HG02798 (cell line): ENCODE data around the gene SDK2.
"Not testable (repeated sequence)": the region's sequence is repeated elsewhere in the genome, so short reads cannot be mapped to it uniquely, and the experiment has no call there.

Experiments used
- ATAC-seq: cut with Tn5 transposase; IDR thresholded peaks from one replicate; pipeline ENCODE4 v1.9.1; 2021; ENCODE audit warnings: mild to moderate bottlenecking; ENCODE audit not compliant: unreplicated experiment, poor library complexity

SDK2 gene

DNA sequence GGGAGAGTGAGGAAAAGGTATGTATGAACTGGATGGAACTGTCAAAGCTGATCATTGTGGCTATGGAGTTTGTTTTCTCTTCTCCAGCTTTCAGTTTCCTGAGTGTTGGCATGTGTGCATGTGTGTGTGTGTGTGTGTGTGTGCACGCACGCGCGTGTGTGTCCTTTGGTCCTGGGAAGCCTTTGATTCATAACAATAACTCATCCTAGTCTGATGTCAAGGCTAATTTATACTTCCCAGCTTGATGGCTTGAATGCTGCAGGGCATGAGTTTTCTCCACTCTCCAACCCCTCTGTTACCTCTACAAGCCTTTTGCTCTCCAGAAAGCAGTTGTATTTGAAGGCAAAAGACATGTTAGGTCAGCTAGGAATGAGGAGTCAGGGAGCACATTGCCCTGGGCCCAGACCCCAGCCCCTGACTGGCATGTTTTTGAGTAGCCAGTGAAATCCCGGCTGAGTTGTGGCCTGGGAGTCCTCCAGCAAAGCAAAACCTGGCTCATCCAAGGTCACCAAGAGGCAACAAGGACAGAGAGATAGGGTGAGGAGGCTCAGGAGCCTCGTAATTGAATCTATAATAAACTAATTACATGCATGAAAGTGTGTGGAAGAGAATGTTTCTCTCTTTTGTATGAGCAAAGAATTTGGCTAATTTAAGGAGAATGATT lies 323.5 kb downstream of the SDK2 start:
- ATAC-seq: no peak

DNA sequence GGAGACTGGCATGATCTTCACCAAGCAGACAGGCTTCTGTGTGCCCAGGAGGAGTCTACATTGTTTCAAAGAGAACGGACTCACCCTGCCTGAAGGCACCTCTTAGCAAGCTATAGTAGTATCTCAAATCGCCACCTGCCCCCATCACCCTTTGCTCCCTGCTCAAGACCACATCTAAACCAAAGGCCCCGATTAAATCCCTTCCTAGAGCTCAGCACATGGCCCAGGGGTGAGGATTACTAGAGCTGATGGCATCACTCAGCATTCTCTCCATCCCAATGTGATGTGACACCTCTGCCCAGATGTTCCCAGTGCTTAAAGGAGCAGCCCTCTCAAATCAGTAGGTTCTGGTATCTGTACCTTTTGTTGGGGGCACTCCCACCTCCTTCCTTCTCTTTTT lies 324.5 kb downstream of the SDK2 start:
- no peak for ATAC-seq

DNA sequence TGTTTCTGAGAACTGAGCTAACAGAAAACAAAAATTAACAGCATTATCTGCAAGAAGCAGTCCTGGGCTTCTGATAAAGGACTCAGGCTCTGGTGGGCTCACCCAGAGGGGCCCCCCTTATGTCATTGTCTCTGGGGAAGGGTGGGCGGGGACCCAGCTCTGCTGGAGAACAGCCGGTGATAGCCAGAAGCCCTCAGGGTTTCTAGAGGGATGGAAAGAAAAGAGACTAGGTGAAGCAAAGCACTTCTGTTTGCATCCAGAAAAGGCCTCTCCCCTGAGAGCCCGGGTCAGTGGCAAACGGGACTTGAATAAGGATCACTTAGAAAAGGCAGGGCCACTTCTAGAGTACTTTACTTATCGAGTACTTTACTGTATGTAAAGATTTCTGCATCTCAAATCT lies 325.4 kb downstream of the SDK2 start:
- no peak for ATAC-seq

DNA sequence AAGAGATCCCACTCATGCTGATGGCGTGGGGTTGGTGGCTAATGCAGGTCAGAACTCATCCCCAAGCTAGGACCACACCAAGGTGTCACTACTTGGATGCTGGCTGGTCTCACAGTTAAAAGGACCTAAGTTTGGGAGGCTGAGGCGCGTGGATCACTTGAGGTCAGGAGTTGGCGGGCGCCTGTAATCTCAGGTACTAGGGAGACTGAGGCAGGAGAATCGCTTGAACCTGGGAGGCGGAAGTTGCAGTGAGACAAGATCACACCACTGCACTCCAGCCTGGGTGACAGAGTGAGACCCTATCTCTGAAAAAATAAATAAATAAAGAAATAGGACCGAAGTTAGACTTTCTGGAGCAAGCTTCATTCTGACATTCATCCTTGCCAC lies 325.8 kb downstream of the SDK2 start:
- ATAC-seq: no peak

DNA sequence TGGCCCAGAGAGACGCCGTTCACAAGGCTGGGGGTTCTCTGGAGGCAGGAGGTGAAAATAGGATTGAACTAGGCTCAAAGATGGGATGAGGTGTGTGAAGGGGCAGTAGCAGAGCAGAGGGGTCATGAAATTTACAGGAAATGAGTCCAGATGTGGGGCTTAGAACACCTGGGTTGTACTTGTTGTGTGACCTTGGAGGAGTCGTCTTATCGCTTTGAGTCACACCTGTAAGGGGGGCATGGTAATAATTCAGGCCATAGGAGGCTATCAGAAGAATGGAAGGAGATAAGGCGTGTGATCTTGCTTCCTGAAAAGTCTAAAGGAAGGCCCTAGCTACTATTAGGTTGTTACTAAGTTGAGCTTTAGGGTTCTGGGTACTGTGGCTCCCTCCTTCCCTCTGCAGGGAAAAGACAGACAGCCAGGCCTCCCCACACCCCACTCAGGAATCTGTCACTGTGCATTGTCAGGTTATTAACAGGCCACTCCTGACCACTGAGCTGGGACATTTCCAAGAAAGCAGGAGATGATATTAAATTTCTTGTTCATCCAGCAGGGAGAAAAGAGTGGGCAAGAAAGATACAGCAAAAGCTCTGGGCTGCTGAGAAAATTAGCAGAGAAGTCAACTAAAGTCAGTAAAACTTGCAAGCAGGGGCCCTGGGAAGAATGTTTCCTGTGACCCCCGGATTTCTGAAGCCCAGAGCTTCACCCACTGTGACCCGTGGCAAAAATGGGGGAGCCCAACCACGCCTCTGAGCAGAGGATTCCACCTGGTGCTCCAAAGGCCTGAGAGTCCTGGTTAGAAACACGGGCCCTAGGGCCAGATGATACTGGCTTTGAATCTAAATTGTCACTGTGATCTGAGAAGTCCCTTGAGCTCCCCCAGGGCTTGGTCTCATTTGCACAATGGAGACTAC lies 326.5 kb downstream of the SDK2 start:
- ATAC-seq: peak; percentile 22

DNA sequence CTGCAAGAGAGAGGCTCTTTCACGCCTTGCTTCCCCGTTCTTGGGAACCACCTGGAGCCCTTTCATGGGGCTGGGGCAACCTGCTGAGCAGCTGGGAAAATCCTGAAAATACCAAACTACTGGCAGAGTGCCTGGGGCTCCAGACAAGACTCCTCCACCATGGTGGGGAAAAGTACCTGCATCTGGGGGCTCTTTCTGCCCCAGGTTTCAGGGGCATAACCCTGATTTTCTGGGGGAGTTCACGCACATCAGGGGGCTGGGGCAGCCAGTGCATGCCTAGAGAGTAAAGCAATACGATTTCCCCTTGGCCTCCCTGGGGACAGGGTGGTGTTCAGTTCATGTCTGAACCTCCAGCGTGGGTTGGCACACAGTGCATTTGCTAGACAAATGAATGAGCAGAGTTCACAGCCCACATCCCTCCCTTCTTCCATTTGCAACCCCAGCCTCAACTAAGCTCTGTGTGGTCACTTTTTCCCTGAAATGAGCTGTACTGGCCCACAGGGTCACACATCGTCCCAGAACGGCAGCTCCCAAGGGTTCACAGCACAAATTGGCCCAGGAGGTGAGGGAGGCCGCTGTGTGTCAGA lies 327.2 kb downstream of the SDK2 start:
- peak; percentile 81 for ATAC-seq

DNA sequence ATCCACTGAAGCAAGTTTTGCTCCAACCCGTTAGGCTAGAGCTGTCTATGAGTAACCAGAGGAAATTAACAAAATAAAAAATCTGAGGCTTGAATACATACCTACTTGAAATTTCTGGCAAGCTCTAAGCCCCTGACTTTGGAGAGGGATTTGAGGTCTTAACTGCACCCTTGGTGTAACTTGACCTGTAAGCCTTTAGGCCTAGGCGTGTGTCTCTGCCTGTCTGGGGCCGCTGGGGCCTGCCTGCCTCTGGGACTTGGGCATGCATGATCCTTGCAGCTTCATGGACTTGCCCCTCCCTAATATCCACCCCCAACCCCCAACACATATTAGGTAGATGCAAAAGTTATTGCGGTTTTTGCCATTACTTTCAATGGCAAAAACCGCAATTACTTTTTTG lies 328.8 kb downstream of the SDK2 start:
- ATAC-seq: no peak

DNA sequence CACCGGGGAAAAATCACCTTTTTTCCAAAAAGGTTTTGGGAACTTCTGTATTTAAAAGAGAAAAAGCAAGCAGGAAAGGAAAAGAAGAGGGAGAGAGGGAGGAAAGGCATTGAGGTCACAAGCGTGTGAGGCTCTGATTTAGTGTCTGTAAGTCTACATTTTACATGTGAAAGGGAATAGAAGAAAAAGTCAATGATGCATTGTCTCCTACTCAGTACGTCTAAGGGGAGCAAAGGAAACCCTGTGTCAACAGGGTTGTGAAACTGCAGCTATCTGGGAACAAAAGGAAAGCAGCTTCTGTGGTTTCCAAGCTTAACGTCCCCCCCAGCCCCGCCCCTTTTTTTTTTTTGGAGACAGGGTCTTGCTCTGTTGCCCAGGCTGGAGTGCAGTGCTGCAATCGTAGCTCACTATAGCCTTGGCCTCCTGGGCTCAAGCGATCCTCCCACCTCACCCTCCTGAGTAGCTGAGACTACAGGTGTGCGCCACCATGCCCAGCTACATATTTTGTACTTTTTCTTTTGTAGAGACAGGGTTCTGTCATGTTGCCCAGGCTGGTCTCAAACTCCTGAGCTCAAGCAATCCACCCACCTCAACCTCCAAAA lies 330.6 kb downstream of the SDK2 start:
- ATAC-seq: no peak

DNA sequence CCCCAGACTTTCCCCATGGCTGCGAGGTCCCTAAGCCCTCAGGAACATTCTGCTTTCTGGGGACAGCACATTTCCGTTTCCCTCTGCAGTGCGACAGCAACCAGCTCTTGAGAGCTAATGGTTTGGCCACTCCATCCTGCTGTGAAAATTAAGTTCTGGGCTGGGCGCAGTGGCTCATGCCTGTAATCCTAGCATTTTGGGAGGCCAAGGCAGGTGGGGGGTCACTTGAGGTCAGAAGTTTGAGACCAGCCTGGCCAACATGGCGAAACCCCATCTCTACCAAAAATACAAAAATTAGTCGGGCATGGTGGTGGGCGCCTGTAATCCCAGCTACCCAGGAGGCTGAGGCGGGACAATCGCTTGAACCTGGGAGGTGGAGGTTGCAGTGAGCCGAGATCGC lies 331.4 kb downstream of the SDK2 start:
- not testable (repeated sequence) for ATAC-seq

DNA sequence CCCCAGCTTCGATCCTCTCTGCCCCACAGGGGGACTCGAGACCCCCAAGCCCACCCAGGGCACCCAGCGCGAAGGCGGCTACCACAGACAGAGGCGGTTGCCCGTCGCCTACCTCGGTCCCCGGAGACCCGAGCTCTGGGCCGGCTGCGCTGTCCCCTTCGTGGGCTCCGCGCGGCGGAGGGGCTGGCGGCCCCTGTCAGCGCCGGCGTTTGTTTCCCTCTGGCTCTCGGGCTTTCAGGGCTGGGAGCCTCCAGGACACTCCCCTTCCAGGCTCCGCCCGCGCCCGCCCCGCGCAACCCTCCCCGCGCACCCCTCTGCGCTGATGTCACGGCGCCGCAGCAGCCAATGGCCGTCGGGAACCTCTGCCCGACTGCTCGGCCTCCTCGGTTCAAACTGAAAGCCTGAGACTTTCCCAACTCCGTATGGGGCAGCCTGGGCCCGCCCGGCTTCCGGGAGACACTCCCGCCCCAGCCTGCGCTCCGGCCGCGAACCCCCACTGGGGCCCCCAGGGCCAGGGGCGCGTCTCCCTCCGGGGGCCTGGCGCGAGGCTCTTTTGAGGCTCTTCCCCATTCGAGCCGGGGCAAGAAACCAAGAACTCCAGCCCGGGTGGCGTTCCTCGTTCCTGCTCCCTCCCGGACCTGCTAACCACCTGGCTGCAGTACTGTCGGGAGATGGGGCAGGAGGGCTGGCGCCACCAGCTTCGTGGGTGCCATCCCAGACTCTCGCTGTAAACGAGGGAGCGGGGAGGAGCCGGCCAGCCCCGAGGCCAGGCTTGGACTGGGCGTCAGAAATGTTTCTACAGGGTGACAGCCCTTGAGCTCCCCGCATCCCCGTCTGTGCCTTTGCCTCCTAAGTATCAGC lies 332.2 kb downstream of the SDK2 start, which contains the start of gene CDC42EP4:
TSS of gene CDC42EP4 (minus strand) at position 221 of the 861 bp plus-strand sequence. CDS start 25,501 bp downstream, outside the sequence.
- ATAC-seq: peak; percentile 92

DNA sequence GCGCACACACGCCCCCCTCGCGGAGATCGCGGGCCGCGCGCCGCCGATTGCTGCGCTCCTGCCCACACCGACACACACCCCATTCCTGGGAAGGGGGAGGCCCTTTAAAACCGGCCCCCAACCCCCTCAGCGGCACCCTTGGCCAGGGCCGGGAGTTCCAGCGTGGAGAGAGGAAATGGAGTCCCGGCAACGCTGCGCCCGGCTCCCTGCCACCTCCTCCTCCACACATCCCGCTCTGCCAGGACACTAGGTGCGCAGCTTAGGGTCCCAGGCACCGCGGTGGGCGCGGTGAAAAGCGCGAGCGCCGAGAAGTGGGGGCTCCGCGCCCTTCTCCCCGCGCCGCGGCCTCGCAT lies 332.8 kb downstream of the SDK2 start:
- ATAC-seq: peak; percentile 8

DNA sequence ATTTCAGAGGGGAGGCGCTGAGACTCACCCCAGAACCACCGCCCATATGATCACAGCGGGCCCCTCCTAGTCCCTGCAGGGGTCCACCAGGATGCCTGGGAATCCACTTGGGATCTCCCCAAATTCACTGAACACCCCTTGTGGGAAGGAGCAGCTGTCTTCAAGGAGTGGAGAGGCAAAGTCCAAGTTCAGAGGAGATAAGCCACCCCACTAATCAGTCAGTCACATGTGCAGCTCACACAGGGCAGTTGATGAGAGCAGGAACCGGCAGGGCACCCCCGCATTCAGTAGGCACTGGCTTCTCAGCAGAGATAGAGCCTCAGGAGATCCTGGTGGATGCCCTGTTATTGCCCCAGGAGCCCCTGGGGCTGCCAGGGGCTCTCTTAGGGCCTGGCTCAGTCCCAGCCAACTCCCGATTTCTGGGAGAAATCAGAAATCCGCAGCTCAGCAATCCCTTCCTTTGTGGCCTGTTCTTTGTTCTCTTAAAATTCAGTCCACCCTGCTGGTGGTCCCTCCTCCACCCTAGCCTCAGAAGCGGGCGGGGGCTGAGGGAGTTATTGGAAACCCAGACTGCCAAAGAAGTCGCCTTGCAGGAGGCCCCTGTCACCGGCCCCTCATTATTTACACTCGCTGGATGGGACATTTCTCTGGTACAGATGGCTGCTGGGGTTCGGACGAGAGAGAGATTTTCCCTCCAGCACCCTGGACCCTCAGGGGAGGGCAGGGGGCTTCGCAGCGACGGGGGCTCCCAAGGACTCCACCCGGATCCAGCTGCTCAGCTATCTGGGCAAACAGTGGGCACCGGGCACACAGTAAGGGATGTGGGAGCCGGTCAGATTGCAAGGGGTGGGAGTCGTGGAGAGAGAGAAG lies 334.3 kb downstream of the SDK2 start:
- ATAC-seq: no peak

DNA sequence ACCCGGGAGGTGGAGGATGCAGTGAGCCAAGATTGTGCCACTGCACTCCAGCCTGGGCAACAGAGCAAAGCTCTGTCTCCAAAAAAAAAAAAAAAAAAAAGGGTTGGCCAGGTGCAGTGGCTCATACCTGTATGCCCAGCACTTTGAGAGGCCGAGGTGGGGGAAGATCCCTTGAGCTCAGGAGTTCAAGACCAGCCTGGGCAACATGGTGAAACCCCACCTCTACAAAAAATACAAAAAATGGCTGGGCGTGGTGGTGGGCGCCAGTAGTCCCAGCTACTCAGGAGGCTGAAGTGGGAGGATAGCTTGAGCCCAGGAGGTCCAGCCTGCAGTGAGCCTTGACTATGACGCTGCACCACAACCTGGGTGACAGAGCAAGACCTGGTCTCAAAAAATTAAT lies 335.3 kb downstream of the SDK2 start:
- not testable (repeated sequence) for ATAC-seq

DNA sequence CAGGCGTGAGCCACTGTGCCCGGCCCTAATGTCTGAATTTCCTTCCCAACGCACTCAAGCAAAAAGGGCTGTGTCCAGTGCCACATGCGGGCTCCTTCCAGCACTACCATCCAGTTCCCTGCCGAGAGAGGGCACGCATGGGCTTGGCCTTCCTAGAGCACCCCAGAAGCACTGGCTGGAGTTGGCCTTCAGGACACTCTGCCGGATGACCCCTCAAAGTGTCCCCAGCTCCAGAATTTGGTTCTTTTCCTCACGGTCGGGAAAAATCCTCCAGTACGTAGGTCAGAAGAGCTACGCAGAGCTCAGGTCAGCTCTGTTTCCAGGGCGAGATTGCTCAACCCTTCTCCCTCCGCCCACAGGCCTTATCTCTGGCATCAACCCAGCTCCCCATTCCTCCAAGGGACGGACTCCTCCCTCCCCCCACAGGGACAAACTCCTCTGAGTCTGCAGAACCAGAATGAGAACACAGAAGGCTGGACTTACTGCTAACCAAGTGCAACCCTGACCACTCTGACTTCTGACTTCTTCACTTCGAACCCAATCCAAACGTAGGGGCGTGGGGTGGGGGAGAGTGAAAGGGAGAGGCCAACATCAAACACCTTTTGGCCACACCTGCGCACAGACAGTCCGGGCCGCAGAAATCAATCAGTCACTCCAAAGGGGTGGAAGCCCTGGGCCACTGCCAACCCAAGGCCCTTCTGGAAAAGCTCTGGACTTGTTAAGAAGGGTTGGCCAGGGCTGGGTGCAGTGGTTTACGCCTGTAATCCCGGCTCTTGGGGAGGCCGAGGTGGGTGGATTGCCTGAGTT lies 336.0 kb downstream of the SDK2 start:
- ATAC-seq: no peak

DNA sequence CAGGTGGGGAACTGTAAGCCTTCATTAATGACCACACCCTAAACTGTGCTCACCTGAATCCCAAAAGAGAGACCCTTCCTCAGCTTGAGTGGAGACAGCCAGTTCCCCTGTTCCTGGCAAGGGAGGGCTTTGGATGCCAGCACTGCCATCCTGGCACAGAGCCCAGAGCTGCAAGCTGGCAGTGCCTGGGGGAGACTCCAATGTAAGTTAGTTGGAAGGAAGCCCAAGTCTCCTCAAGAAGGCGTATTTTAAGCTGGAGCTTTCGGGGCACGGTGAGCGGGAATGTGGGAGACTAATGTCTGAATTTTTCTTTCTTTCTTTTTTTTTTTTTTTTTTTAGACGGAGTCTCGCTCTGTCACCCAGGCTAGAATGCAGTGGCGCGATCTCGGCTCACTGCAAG lies 337.1 kb downstream of the SDK2 start:
- ATAC-seq: no peak

DNA sequence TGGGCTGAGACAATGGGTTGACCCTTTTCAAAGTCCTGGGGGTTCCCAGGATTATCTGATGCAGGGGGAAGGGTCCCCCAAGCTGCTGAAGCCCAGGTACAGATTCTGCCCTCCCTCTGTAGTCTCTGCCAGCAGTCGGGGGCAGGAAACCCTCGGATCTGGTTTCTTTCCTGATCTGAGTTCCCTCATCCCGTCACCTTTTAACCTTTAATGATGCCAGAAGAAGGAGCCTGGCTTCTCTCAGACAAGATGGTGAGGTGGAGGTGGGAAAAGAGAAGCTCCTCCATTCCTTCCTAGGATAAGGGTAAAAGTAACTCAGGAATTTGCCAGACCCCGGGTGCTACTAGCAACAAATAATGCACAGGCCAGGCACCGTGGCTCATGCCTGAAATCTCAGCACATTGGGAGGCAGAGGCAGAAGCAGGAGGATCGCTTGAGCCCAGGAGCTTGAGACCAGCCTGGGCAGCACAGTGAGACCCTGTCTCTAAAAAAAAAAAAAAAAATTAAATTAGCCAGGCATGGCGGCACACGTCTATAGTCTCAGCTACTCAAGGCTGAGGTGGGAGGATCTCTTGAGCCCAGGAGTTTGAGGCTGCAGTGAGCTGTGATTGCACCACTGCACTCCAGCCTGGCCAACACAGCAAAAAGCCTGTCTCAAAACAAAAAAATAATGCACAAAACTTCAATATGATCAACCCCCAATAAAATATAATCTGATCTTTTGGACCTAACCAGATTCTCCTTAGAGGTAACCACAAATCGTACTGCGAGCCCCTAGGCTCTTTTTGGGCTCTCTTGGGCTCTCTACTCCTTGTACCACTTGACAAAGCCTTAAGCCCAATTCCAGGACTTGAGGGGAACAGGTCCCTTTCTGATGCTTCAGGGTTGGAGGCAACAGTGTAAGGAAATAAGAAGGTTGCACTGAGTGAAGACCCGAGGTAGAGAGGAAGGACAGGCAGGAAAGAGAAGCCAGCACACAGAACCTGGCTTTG lies 338.1 kb downstream of the SDK2 start:
- no peak for ATAC-seq
